WTC11 (cell line): Measurements from ENCODE around the gene SH3BGRL. TPM values are rescaled to one million over a fixed set of nuclear protein-coding genes. Genes with fewer than 3 reads are reported as not detected.

ENCODE experiments used
- ATAC-seq: fragments of 200-7000 bp; cut with Tn5 transposase; 2 replicates; pipeline ENCODE4 v1.10.0; 2021; ENCODE audit warnings: mild to moderate bottlenecking, moderate library complexity
- CTCF ChIA-PET: fragments of 300-600 bp; sonication (Branson Sonifier 250); formaldehyde crosslinking; loops from one replicate; lab custom pipeline; 2021; ENCODE audit warnings: antibody characterized with exemption; lab: Charles Lee
- POLR2A ChIA-PET: fragments of 350-600 bp; sonication (Branson Sonifier 250); formaldehyde crosslinking; loops from one replicate; lab custom pipeline; 2021; ENCODE audit warnings: antibody characterized with exemption; lab: Charles Lee
- DNase-seq: peaks from one replicate; pipeline ENCODE4 v3.0.0; 2021; ENCODE audit warnings: low spot score
- H3K27ac Mint-ChIP-seq: 2 replicates; pipeline ENCODE4 v1.8.0; 2021; ENCODE audit warnings: mixed read lengths
- H3K27me3 Mint-ChIP-seq: 2 replicates; pipeline ENCODE4 v1.8.0; 2021; ENCODE audit warnings: low read depth, mild to moderate bottlenecking, moderate library complexity, mixed read lengths
- H3K36me3 Mint-ChIP-seq: 2 replicates; pipeline ENCODE4 v1.8.0; 2021; ENCODE audit warnings: mixed read lengths
- H3K4me1 Mint-ChIP-seq: 2 replicates; pipeline ENCODE4 v1.8.0; 2022; ENCODE audit warnings: mixed read lengths
- H3K4me3 Mint-ChIP-seq: 2 replicates; pipeline ENCODE4 v1.8.0; 2021; ENCODE audit warnings: mild to moderate bottlenecking, moderate library complexity, mixed read lengths
- H3K9me3 Mint-ChIP-seq: 2 replicates; pipeline ENCODE4 v1.8.0; 2021; ENCODE audit warnings: mixed read lengths
- ELF4 ChIP-seq: sonication (generic); formaldehyde crosslinking; IDR thresholded peaks from 2 replicates; pipeline ENCODE4 v1.8.1; 2022; ENCODE audit warnings: low read depth, mild to moderate bottlenecking, moderate library complexity, missing genetic modification reagents
- FOXP1 ChIP-seq: sonication (generic); formaldehyde crosslinking; IDR thresholded peaks from 2 replicates; pipeline ENCODE4 v1.8.0; 2022; ENCODE audit warnings: missing genetic modification reagents, mild to moderate bottlenecking, moderate library complexity, borderline replicate concordance
- GTF2I ChIP-seq: fragments of 250-450 bp; sonication (Bioruptor Pico); conservative IDR thresholded peaks from 2 replicates; pipeline ENCODE4 v1.4.0; 2021; ENCODE audit warnings: mild to moderate bottlenecking
- JUN ChIP-seq: sonication (generic); formaldehyde crosslinking; IDR thresholded peaks from 2 replicates; pipeline ENCODE4 v1.8.0; 2023; ENCODE audit warnings: mild to moderate bottlenecking, missing genetic modification reagents
- NR1H2 ChIP-seq: sonication (generic); formaldehyde crosslinking; IDR thresholded peaks from 2 replicates; pipeline ENCODE4 v1.9.0; 2021; ENCODE audit warnings: mild to moderate bottlenecking, moderate library complexity, missing genetic modification reagents
- TCF7 ChIP-seq: sonication (generic); formaldehyde crosslinking; IDR thresholded peaks from 2 replicates; pipeline ENCODE4 v1.8.0; 2022; ENCODE audit warnings: mild to moderate bottlenecking, low read depth, missing genetic modification reagents, moderate library complexity
- ZBTB21 ChIP-seq: sonication (generic); formaldehyde crosslinking; IDR thresholded peaks from 2 replicates; pipeline ENCODE4 v1.8.1; 2023; ENCODE audit warnings: mild to moderate bottlenecking, missing genetic modification reagents, borderline replicate concordance
- ZNF138 ChIP-seq: sonication (generic); formaldehyde crosslinking; conservative IDR thresholded peaks from 2 replicates; pipeline ENCODE4 v1.8.1; 2022; ENCODE audit warnings: mild to moderate bottlenecking, moderate library complexity, missing genetic modification reagents
- ZNF232 ChIP-seq: sonication (generic); formaldehyde crosslinking; IDR thresholded peaks from 2 replicates; pipeline ENCODE4 v1.8.0; 2022; ENCODE audit warnings: mild to moderate bottlenecking, missing genetic modification reagents
- ZNF396 ChIP-seq: fragments of 250-450 bp; sonication (Bioruptor Pico); IDR thresholded peaks from 2 replicates; pipeline ENCODE4 v1.8.0; 2021; ENCODE audit warnings: mild to moderate bottlenecking, moderate library complexity, borderline replicate concordance
- total RNA-seq: library from RNA; stranded (reverse); gene quantifications from 3 replicates; pipeline ENCODE4 v1.2.3, GENCODE V29; 2021
- TF ChIP-seq, protein P1 (sequence below): sonication (generic); formaldehyde crosslinking; IDR thresholded peaks from 2 replicates; pipeline ENCODE4 v1.8.0; 2022; ENCODE audit warnings: mild to moderate bottlenecking, missing genetic modification reagents
- TF ChIP-seq, protein P2 (sequence below): sonication (generic); formaldehyde crosslinking; IDR thresholded peaks from 2 replicates; pipeline ENCODE4 v1.8.0; 2022; ENCODE audit warnings: missing genetic modification reagents
- TF ChIP-seq, protein P3 (sequence below): fragments of 250-450 bp; sonication (Bioruptor Pico); IDR thresholded peaks from 2 replicates; pipeline ENCODE4 v1.8.0; 2021; ENCODE audit warnings: mild to moderate bottlenecking
- TF ChIP-seq, protein P4 (sequence below): sonication (generic); formaldehyde crosslinking; conservative IDR thresholded peaks from 2 replicates; pipeline ENCODE4 v1.8.1; 2022; ENCODE audit warnings: mild to moderate bottlenecking, missing genetic modification reagents
- TF ChIP-seq, protein P5 (sequence below): sonication (generic); formaldehyde crosslinking; IDR thresholded peaks from 2 replicates; pipeline ENCODE4 v1.8.1; 2023; ENCODE audit warnings: mild to moderate bottlenecking, missing genetic modification reagents
- TF ChIP-seq, protein P6 (sequence below): fragments of 250-450 bp; sonication (Bioruptor Pico); IDR thresholded peaks from 2 replicates; pipeline ENCODE4 v1.9.0; 2021; ENCODE audit warnings: moderate library complexity, mild to moderate bottlenecking, inconsistent platforms, borderline replicate concordance
- TF ChIP-seq, protein P7 (sequence below): sonication (generic); formaldehyde crosslinking; IDR thresholded peaks from 2 replicates; pipeline ENCODE4 v1.8.1; 2023; ENCODE audit warnings: mild to moderate bottlenecking, missing genetic modification reagents, moderate library complexity
- TF ChIP-seq, protein P8 (sequence below): sonication (generic); formaldehyde crosslinking; IDR thresholded peaks from 2 replicates; pipeline ENCODE4 v1.8.0; 2023; ENCODE audit warnings: mild to moderate bottlenecking, missing genetic modification reagents
- TF ChIP-seq, protein P9 (sequence below): sonication (generic); formaldehyde crosslinking; IDR thresholded peaks from 2 replicates; pipeline ENCODE4 v1.8.0; 2022; ENCODE audit warnings: mild to moderate bottlenecking, missing genetic modification reagents
- TF ChIP-seq, protein P10 (sequence below): sonication (generic); formaldehyde crosslinking; IDR thresholded peaks from 2 replicates; pipeline ENCODE4 v1.8.1; 2022; ENCODE audit warnings: low read depth, missing genetic modification reagents, borderline replicate concordance

The SH3BGRL gene
- total RNA-seq, 1 experiment from 2014 or later = 37.3 TPM

DNA sequence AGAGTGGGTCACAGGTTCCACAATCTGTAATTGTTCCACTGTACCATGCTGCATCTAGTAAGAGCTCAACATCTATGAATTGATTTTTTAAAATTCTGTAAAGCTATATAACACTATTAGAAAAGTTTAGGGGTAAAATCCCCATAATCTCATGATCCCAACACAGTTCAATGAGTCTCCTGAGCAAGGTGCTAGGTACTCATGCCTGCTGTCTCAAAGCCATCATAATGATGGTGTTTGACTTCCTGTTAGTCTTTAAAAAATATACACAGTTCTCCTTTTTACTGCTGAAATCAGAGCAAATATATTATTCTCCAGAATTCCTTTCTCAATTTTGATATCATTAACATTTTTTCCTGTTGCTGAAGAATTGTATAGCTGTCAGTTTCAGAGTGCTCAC lies 55.9 kb downstream of the SH3BGRL start (continued):
- TF ChIP-seq, protein P1, sequence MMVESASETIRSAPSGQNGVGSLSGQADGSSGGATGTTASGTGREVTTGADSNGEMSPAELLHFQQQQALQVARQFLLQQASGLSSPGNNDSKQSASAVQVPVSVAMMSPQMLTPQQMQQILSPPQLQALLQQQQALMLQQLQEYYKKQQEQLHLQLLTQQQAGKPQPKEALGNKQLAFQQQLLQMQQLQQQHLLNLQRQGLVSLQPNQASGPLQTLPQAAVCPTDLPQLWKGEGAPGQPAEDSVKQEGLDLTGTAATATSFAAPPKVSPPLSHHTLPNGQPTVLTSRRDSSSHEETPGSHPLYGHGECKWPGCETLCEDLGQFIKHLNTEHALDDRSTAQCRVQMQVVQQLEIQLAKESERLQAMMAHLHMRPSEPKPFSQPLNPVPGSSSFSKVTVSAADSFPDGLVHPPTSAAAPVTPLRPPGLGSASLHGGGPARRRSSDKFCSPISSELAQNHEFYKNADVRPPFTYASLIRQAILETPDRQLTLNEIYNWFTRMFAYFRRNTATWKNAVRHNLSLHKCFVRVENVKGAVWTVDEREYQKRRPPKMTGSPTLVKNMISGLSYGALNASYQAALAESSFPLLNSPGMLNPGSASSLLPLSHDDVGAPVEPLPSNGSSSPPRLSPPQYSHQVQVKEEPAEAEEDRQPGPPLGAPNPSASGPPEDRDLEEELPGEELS = no peak
- no peak for TF ChIP-seq JUN (CRISPR knock-in tag)
- no peak for TF ChIP-seq GTF2I (CRISPR knock-in tag)
- TF ChIP-seq, protein P2, sequence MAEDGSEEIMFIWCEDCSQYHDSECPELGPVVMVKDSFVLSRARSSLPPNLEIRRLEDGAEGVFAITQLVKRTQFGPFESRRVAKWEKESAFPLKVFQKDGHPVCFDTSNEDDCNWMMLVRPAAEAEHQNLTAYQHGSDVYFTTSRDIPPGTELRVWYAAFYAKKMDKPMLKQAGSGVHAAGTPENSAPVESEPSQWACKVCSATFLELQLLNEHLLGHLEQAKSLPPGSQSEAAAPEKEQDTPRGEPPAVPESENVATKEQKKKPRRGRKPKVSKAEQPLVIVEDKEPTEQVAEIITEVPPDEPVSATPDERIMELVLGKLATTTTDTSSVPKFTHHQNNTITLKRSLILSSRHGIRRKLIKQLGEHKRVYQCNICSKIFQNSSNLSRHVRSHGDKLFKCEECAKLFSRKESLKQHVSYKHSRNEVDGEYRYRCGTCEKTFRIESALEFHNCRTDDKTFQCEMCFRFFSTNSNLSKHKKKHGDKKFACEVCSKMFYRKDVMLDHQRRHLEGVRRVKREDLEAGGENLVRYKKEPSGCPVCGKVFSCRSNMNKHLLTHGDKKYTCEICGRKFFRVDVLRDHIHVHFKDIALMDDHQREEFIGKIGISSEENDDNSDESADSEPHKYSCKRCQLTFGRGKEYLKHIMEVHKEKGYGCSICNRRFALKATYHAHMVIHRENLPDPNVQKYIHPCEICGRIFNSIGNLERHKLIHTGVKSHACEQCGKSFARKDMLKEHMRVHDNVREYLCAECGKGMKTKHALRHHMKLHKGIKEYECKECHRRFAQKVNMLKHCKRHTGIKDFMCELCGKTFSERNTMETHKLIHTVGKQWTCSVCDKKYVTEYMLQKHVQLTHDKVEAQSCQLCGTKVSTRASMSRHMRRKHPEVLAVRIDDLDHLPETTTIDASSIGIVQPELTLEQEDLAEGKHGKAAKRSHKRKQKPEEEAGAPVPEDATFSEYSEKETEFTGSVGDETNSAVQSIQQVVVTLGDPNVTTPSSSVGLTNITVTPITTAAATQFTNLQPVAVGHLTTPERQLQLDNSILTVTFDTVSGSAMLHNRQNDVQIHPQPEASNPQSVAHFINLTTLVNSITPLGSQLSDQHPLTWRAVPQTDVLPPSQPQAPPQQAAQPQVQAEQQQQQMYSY (CRISPR knock-in tag) = no peak
- TF ChIP-seq FOXP1 (CRISPR knock-in tag) = no peak
- TF ChIP-seq, protein P3, sequence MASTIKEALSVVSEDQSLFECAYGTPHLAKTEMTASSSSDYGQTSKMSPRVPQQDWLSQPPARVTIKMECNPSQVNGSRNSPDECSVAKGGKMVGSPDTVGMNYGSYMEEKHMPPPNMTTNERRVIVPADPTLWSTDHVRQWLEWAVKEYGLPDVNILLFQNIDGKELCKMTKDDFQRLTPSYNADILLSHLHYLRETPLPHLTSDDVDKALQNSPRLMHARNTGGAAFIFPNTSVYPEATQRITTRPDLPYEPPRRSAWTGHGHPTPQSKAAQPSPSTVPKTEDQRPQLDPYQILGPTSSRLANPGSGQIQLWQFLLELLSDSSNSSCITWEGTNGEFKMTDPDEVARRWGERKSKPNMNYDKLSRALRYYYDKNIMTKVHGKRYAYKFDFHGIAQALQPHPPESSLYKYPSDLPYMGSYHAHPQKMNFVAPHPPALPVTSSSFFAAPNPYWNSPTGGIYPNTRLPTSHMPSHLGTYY (CRISPR knock-in tag) = no peak

DNA sequence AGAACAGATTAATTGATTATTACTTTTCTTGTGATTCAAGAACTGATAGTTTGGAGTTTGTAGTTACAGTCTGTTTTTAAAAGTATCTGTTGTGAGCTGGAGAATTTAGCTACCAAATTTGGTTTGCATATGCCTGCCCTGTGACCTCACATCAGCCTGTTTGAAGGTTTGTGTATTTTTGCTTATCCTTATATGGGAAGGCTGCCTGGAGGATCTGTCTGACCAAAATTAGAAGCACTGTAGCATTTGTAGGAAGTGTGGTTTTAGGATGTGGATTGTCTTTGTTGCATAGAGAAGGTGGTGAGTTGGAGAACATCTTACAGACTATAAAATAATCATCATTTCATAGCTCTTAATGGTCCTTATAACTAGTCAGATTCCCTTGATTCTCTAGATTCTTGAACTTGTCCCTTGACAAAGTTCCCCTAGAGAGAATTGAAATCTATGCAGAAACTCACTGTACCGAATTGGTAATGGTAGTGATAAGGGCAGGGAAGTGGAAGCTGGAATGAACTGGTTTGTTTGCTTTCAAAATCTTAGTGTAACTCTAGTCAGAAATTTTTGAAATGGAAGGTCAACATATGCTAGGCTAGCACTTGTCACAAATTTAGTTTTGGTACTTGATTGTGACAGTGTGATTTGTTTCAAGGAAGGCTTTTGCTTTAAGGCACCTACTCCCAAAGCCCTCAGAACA lies 57.3 kb downstream of the SH3BGRL start:
- peaks cover 62% of the 10 kb centered on the region for H3K4me1 Mint-ChIP-seq
- H3K27me3 Mint-ChIP-seq = no peaks in the 10 kb centered on the region
- CTCF ChIA-PET = no interaction called here
- POLR2A ChIA-PET = no interaction called here
- no peak for ATAC-seq
- no peak for DNase-seq
- peak overlapping the region; percentile 88 for H3K27ac Mint-ChIP-seq
- no peak overlapping the region for H3K4me3 Mint-ChIP-seq
- H3K36me3 Mint-ChIP-seq = no peaks in the 10 kb centered on the region
- H3K9me3 Mint-ChIP-seq = no peaks in the 10 kb centered on the region
- TF ChIP-seq, protein P4, sequence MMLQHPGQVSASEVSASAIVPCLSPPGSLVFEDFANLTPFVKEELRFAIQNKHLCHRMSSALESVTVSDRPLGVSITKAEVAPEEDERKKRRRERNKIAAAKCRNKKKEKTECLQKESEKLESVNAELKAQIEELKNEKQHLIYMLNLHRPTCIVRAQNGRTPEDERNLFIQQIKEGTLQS = no peak
- no peak for TF ChIP-seq ZNF138 (CRISPR knock-in tag)
- no peak for TF ChIP-seq TCF7
- TF ChIP-seq, protein P5, sequence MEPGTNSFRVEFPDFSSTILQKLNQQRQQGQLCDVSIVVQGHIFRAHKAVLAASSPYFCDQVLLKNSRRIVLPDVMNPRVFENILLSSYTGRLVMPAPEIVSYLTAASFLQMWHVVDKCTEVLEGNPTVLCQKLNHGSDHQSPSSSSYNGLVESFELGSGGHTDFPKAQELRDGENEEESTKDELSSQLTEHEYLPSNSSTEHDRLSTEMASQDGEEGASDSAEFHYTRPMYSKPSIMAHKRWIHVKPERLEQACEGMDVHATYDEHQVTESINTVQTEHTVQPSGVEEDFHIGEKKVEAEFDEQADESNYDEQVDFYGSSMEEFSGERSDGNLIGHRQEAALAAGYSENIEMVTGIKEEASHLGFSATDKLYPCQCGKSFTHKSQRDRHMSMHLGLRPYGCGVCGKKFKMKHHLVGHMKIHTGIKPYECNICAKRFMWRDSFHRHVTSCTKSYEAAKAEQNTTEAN (CRISPR knock-in tag) = no peak
- TF ChIP-seq NR1H2 (CRISPR knock-in tag) = no peak
- no peak for TF ChIP-seq ZBTB21 (CRISPR knock-in tag)
- no peak for TF ChIP-seq ELF4 (CRISPR knock-in tag)
- TF ChIP-seq, protein P6, sequence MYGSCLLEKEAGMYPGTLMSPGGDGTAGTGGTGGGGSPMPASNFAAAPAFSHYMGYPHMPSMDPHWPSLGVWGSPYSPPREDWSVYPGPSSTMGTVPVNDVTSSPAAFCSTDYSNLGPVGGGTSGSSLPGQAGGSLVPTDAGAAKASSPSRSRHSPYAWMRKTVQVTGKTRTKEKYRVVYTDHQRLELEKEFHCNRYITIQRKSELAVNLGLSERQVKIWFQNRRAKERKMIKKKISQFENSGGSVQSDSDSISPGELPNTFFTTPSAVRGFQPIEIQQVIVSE (CRISPR knock-in tag) = no peak
- TF ChIP-seq, protein P7, sequence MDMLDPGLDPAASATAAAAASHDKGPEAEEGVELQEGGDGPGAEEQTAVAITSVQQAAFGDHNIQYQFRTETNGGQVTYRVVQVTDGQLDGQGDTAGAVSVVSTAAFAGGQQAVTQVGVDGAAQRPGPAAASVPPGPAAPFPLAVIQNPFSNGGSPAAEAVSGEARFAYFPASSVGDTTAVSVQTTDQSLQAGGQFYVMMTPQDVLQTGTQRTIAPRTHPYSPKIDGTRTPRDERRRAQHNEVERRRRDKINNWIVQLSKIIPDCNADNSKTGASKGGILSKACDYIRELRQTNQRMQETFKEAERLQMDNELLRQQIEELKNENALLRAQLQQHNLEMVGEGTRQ (CRISPR knock-in tag) = no peak
- TF ChIP-seq, protein P8, sequence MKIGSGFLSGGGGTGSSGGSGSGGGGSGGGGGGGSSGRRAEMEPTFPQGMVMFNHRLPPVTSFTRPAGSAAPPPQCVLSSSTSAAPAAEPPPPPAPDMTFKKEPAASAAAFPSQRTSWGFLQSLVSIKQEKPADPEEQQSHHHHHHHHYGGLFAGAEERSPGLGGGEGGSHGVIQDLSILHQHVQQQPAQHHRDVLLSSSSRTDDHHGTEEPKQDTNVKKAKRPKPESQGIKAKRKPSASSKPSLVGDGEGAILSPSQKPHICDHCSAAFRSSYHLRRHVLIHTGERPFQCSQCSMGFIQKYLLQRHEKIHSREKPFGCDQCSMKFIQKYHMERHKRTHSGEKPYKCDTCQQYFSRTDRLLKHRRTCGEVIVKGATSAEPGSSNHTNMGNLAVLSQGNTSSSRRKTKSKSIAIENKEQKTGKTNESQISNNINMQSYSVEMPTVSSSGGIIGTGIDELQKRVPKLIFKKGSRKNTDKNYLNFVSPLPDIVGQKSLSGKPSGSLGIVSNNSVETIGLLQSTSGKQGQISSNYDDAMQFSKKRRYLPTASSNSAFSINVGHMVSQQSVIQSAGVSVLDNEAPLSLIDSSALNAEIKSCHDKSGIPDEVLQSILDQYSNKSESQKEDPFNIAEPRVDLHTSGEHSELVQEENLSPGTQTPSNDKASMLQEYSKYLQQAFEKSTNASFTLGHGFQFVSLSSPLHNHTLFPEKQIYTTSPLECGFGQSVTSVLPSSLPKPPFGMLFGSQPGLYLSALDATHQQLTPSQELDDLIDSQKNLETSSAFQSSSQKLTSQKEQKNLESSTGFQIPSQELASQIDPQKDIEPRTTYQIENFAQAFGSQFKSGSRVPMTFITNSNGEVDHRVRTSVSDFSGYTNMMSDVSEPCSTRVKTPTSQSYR = no peak
- TF ChIP-seq, protein P9, sequence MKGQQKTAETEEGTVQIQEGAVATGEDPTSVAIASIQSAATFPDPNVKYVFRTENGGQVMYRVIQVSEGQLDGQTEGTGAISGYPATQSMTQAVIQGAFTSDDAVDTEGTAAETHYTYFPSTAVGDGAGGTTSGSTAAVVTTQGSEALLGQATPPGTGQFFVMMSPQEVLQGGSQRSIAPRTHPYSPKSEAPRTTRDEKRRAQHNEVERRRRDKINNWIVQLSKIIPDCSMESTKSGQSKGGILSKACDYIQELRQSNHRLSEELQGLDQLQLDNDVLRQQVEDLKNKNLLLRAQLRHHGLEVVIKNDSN (CRISPR knock-in tag) = no peak
- TF ChIP-seq, protein P10, sequence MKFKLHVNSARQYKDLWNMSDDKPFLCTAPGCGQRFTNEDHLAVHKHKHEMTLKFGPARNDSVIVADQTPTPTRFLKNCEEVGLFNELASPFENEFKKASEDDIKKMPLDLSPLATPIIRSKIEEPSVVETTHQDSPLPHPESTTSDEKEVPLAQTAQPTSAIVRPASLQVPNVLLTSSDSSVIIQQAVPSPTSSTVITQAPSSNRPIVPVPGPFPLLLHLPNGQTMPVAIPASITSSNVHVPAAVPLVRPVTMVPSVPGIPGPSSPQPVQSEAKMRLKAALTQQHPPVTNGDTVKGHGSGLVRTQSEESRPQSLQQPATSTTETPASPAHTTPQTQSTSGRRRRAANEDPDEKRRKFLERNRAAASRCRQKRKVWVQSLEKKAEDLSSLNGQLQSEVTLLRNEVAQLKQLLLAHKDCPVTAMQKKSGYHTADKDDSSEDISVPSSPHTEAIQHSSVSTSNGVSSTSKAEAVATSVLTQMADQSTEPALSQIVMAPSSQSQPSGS (CRISPR knock-in tag) = no peak
- TF ChIP-seq ZNF232 (CRISPR knock-in tag) = no peak
- TF ChIP-seq ZNF396 = no peak
